Vagina (tissue), 2 donors: ENCODE data around the gene CCDC12.

Experiments used
- CTCF ChIP-seq, 3 experiments: fragments of 450-650 bp in 2 of 3; fragments of 200-600 bp in 1 of 3; sonication (generic) in 1 of 3; IDR thresholded peaks; one replicate each; pipeline ENCODE4 v1.5.1; 2017 to 2019; ENCODE audit warnings: antibody characterized with exemption in 3 of 3, mild to moderate bottlenecking in 2 of 3, moderate library complexity in 2 of 3
- POLR2A ChIP-seq, 2 donors: fragments of 450-650 bp; IDR thresholded peaks; one replicate each; pipeline ENCODE4 v1.6.1; 2017; ENCODE audit warnings: antibody characterized with exemption in 2 of 2, mild to moderate bottlenecking in 2 of 2, moderate library complexity in 2 of 2
- POLR2AphosphoS5 ChIP-seq, 2 donors: sonication (generic); formaldehyde crosslinking; IDR thresholded peaks; one replicate each; pipeline ENCODE4 v1.9.0; 2017; ENCODE audit warnings: antibody characterized with exemption in 2 of 2, mild to moderate bottlenecking in 2 of 2, low read depth in 1 of 2; ENCODE audit not compliant: insufficient read depth in 1 of 2

- TF ChIP-seq CTCF (IDR thresholded peaks at IDR 0.05) (no peak), POLR2A (IDR thresholded peaks at IDR 0.05) (no peak), POLR2AphosphoS5 (IDR thresholded peaks at IDR 0.05; ENCODE audit: insufficient read depth in 1 of 2, low read depth in 1 of 2) (no peak)
Observed at GRCh38 chr3:46971742-46972141, 4.8 kb downstream of the CCDC12 start.
